Loucy (cell line): ENCODE results near the gene GTPBP4.

Source experiments
- H2AFZ ChIP-seq: fragments of 200-600 bp; sonication (generic); 2 replicates; pipeline ENCODE4 v1.6.0; 2016; ENCODE audit warnings: antibody characterized with exemption, mild to moderate bottlenecking, low read length, moderate library complexity
- H3F3A ChIP-seq: fragments of 200-600 bp; 2 replicates; pipeline ENCODE4 v1.6.0; 2016; ENCODE audit warnings: antibody characterized with exemption, low read depth, mild to moderate bottlenecking
- H3K27me3 ChIP-seq: fragments of 200-600 bp; sonication (generic); 2 replicates; pipeline ENCODE4 v1.6.1; 2014; ENCODE audit warnings: low read length, mild to moderate bottlenecking; ENCODE audit not compliant: insufficient read depth, poor library complexity, severe bottlenecking
- H3K36me3 ChIP-seq: fragments of 200-600 bp; sonication (generic); 2 replicates; pipeline ENCODE4 v1.6.1; 2016; ENCODE audit warnings: low read length; ENCODE audit not compliant: insufficient read depth
- H3K4me1 ChIP-seq: fragments of 200-600 bp; sonication (generic); 2 replicates; pipeline ENCODE4 v1.5.1; 2014; ENCODE audit warnings: low read length, mild to moderate bottlenecking; ENCODE audit not compliant: insufficient read depth, poor library complexity, severe bottlenecking
- H3K4me2 ChIP-seq: fragments of 200-600 bp; sonication (generic); 2 replicates; pipeline ENCODE4 v1.6.0; 2014; ENCODE audit warnings: antibody characterized with exemption, low read length, low read depth, mild to moderate bottlenecking; ENCODE audit not compliant: poor library complexity, severe bottlenecking
- H3K4me3 ChIP-seq: fragments of 200-600 bp; sonication (generic); 2 replicates; pipeline ENCODE4 v1.5.1; 2014; ENCODE audit warnings: low read length, mild to moderate bottlenecking, mixed read lengths; ENCODE audit not compliant: poor library complexity, severe bottlenecking
- H3K79me2 ChIP-seq: fragments of 200-600 bp; sonication (generic); 2 replicates; pipeline ENCODE4 v1.6.1; 2014; ENCODE audit warnings: low read length; ENCODE audit not compliant: insufficient read depth
- H3K9ac ChIP-seq: fragments of 200-600 bp; sonication (generic); 2 replicates; pipeline ENCODE4 v1.6.0; 2014; ENCODE audit warnings: mild to moderate bottlenecking, low read depth, low read length, moderate library complexity; ENCODE audit not compliant: poor library complexity, severe bottlenecking
- H3K9me2 ChIP-seq: fragments of 200-600 bp; sonication (generic); replicated peaks from 2 replicates; pipeline ENCODE4 v1.6.1; 2016; ENCODE audit warnings: low read depth, low read length, mixed read lengths
- H3K9me3 ChIP-seq: fragments of 200-600 bp; sonication (generic); 2 replicates; pipeline ENCODE4 v1.6.1; 2014; ENCODE audit warnings: mild to moderate bottlenecking, antibody characterized with exemption, low read length, low read depth; ENCODE audit not compliant: insufficient read depth
- H4K20me1 ChIP-seq: fragments of 200-600 bp; sonication (generic); 2 replicates; pipeline ENCODE4 v1.6.0; 2014; ENCODE audit warnings: antibody characterized with exemption, low read length, mild to moderate bottlenecking; ENCODE audit not compliant: insufficient read depth, poor library complexity, severe bottlenecking
- CTCF ChIP-seq: fragments of 200-600 bp; sonication (generic); conservative IDR thresholded peaks from 2 replicates; pipeline ENCODE4 v1.5.1; 2014; ENCODE audit warnings: mild to moderate bottlenecking, antibody characterized with exemption, low read length
- EZH2phosphoT487 ChIP-seq: fragments of 200-600 bp; IDR thresholded peaks from 2 replicates; pipeline ENCODE4 v1.6.1; 2018; ENCODE audit warnings: antibody characterized with exemption, mild to moderate bottlenecking, moderate library complexity, borderline replicate concordance

GTPBP4 gene

GRCh38 chr10:990808-991207 is 2.6 kb downstream of the GTPBP4 start:
- no peaks in the 10 kb centered on the region for H3F3A ChIP-seq
- H3K79me2 ChIP-seq = peaks cover 54% of the 10 kb centered on the region
- peak overlapping the region; percentile 18 for H3K9ac ChIP-seq
- H2AFZ ChIP-seq = no peak overlapping the region
- H3K27me3 ChIP-seq = peaks cover 4% of the 10 kb centered on the region
- peaks cover 32% of the 10 kb centered on the region for H3K4me1 ChIP-seq
- no peaks in the 10 kb centered on the region for H3K9me3 ChIP-seq
- H3K36me3 ChIP-seq = peaks cover 32% of the 10 kb centered on the region; the same call in 1 of the 2 replicates
- H3K4me2 ChIP-seq = peak overlapping the region; percentile 82
- TF ChIP-seq EZH2phosphoT487 = no peak
- TF ChIP-seq CTCF = no peak
- H4K20me1 ChIP-seq = peaks cover 27% of the 10 kb centered on the region
- H3K4me3 ChIP-seq = peak overlapping the region; percentile 100
- no peaks in the 10 kb centered on the region for H3K9me2 ChIP-seq

- TF ChIP-seq EZH2phosphoT487 (no peak), CTCF (no peak)
- no peaks in the 10 kb centered on the region for H3K9me3 ChIP-seq
- H2AFZ ChIP-seq = no peak overlapping the region
- peaks cover 4% of the 10 kb centered on the region for H3K27me3 ChIP-seq
- peaks cover 47% of the 10 kb centered on the region; the same call in 1 of the 2 replicates for H3K36me3 ChIP-seq
- no peaks in the 10 kb centered on the region for H3F3A ChIP-seq
- no peak overlapping the region for H3K4me3 ChIP-seq
- H3K9me2 ChIP-seq = no peaks in the 10 kb centered on the region
- H3K9ac ChIP-seq = no peak overlapping the region
- H3K4me2 ChIP-seq = no peak overlapping the region
- peaks cover 22% of the 10 kb centered on the region for H3K4me1 ChIP-seq
- H4K20me1 ChIP-seq = peaks cover 27% of the 10 kb centered on the region
- peaks cover 54% of the 10 kb centered on the region for H3K79me2 ChIP-seq
Observed at GRCh38 chr10:992467-992866, 4.2 kb downstream of the GTPBP4 start.

GRCh38 chr10:992871-993270 is 4.6 kb downstream of the GTPBP4 start:
- Histone ChIP-seq H3K79me2 (peaks cover 52% of the 10 kb centered on the region), H3K9me3 (no peaks in the 10 kb centered on the region), H3K36me3 (peaks cover 51% of the 10 kb centered on the region; the same call in 1 of the 2 replicates), H3K9me2 (no peaks in the 10 kb centered on the region), H3K27me3 (peaks cover 4% of the 10 kb centered on the region), H4K20me1 (peaks cover 27% of the 10 kb centered on the region), H3K4me1 (peaks cover 18% of the 10 kb centered on the region), H3F3A (no peaks in the 10 kb centered on the region), H3K9ac (no peak overlapping the region), H2AFZ (no peak overlapping the region), H3K4me3 (no peak overlapping the region), H3K4me2 (no peak overlapping the region)
- TF ChIP-seq CTCF = no peak
- TF ChIP-seq EZH2phosphoT487 = no peak
